Prostate gland (tissue), 2 donors: ENCODE results near the gene KLK8. TPM values are rescaled to one million over a fixed set of nuclear protein-coding genes. Genes with fewer than 3 reads are reported as not detected.

Experiments used
- DNase-seq: peaks from one replicate; pipeline ENCODE4 v3.0.0-alpha.2; 2019; ENCODE audit warnings: low spot score
- H3K27ac ChIP-seq, 2 donors: fragments of 200-600 bp; sonication (generic); 2 replicates each; pipeline ENCODE4 v1.5.1; 2017 to 2019
- H3K27me3 ChIP-seq: fragments of 200-600 bp; sonication (generic); replicated peaks from 2 replicates; pipeline ENCODE4 v1.5.1; 2019; ENCODE audit not compliant: insufficient read depth
- H3K36me3 ChIP-seq, 2 donors: fragments of 200-600 bp; sonication (generic); 1 replicate in 1 of 2; 2 replicates in 1 of 2; pipeline versions ENCODE4 v1.5.1 to v1.8.1; 2017 to 2019
- H3K4me1 ChIP-seq: fragments of 200-600 bp; sonication (generic); replicated peaks from 2 replicates; pipeline ENCODE4 v1.5.1; 2019
- H3K4me3 ChIP-seq, 2 donors: fragments of 200-600 bp; sonication (generic); 2 replicates each; pipeline ENCODE4 v1.5.1; 2017 to 2019
- H3K9me3 ChIP-seq: fragments of 200-600 bp; sonication (generic); 2 replicates; pipeline ENCODE4 v1.5.1; 2017
- POLR2A ChIP-seq: fragments of 450-650 bp; IDR thresholded peaks from one replicate; pipeline ENCODE4 v1.6.1; 2016; ENCODE audit warnings: antibody characterized with exemption, mild to moderate bottlenecking
- POLR2AphosphoS5 ChIP-seq: sonication (generic); formaldehyde crosslinking; IDR thresholded peaks from one replicate; pipeline ENCODE4 v1.6.1; 2017; ENCODE audit warnings: antibody characterized with exemption
- WGBS: methylation state at CpG from one replicate; pipeline ENCODE4 v1.1.5; 2018; 5-methylcytosine and 5-hydroxymethylcytosine counted together
- intact Hi-C: fragments of 100-400 bp; cut with DNase I; formaldehyde crosslinking; loops from one replicate; pipeline ENCODE4 v1.14.2; 2022
- total RNA-seq, 2 donors: library from RNA; depleted of rRNA; stranded (reverse); fragments of >200 nt; gene quantifications; one replicate each; pipeline ENCODE4 v1.1.0, GENCODE V29; 2016
- TF ChIP-seq, protein P1 (sequence below), 4 experiments: fragments of 200-600 bp in 2 of 4; fragments of 450-650 bp in 2 of 4; sonication (generic) in 2 of 4; IDR thresholded peaks; 1 replicate in 3 of 4; 2 replicates in 1 of 4; pipeline ENCODE4 v1.5.1; 2016 to 2019; ENCODE audit warnings: antibody characterized with exemption in 4 of 4, mild to moderate bottlenecking in 2 of 4, moderate library complexity in 2 of 4

Gene KLK8
- total RNA-seq, 2 donors from 2014 or later: not detected

DNA sequence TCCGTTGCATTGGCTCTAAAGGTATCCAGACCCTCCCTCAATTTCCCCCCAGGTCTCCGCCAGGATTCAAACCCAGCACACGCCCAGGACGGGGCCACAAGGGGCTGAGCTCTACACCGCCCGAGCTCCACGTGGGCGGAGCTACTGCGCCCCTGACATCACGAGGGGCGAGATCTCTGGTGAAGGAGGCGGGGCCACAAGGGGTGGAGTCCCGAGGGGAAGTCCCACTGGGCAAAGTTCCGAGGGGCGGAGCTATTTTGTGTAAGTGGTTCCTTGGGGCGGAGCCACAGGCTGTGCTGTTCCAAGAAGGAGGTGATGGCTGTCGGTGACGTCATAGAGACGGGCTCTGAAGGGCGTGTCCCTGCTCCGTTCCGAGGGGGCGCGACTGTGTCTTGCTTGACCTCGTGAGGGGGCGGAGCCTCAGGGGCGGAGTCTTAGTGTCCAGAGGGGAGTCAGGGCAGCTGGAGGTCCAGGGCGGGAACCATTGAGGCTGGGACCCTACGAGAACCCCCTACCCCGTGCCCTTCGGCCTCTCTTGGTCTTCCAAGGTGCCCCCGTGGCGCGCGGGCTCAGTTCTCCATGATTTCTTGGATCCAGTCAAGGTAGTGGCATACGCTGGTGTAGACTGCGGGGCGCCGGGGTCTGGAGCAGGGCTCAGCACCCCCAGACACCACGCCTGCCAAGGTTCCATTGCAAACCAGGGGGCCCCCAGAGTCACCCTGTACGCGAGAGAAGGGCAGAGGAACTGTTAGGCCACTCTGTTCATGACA, 1.3 kb upstream of the KLK8 start:
- Histone ChIP-seq H3K36me3 (no peaks in the 10 kb centered on the region), H3K27ac (no peak overlapping the region), H3K4me3 (no peak overlapping the region), H3K4me1 (no peaks in the 10 kb centered on the region), H3K27me3 (peaks cover 18% of the 10 kb centered on the region), H3K9me3 (no peaks in the 10 kb centered on the region)
- WGBS: 67% methylated on average over 42 of the region's 42 CpGs
- TF ChIP-seq POLR2AphosphoS5: no peak
- TF ChIP-seq, protein P1, sequence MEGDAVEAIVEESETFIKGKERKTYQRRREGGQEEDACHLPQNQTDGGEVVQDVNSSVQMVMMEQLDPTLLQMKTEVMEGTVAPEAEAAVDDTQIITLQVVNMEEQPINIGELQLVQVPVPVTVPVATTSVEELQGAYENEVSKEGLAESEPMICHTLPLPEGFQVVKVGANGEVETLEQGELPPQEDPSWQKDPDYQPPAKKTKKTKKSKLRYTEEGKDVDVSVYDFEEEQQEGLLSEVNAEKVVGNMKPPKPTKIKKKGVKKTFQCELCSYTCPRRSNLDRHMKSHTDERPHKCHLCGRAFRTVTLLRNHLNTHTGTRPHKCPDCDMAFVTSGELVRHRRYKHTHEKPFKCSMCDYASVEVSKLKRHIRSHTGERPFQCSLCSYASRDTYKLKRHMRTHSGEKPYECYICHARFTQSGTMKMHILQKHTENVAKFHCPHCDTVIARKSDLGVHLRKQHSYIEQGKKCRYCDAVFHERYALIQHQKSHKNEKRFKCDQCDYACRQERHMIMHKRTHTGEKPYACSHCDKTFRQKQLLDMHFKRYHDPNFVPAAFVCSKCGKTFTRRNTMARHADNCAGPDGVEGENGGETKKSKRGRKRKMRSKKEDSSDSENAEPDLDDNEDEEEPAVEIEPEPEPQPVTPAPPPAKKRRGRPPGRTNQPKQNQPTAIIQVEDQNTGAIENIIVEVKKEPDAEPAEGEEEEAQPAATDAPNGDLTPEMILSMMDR (IDR thresholded peaks at IDR 0.05): no peak
- TF ChIP-seq POLR2A: no peak
- DNase-seq: no peak
- intact Hi-C loops: no loop called here

- no peaks in the 10 kb centered on the region for H3K4me1 ChIP-seq
- DNase-seq: no peak
- H3K27ac ChIP-seq: no peak overlapping the region
- WGBS: 31% methylated on average over 12 of the region's 12 CpGs
- TF ChIP-seq POLR2AphosphoS5: no peak
- TF ChIP-seq, protein P1 (IDR thresholded peaks at IDR 0.05): no peak
- TF ChIP-seq POLR2A: no peak
- peaks cover 18% of the 10 kb centered on the region for H3K27me3 ChIP-seq
- H3K4me3 ChIP-seq: no peak overlapping the region
- no peaks in the 10 kb centered on the region for H3K9me3 ChIP-seq
- no peaks in the 10 kb centered on the region for H3K36me3 ChIP-seq
- intact Hi-C loops: no loop called here
Observed at GRCh38 chr19:51002089-51002532, 707 bp upstream of the KLK8 start.

- Histone ChIP-seq H3K27me3 (peaks cover 13% of the 10 kb centered on the region), H3K4me1 (no peaks in the 10 kb centered on the region), H3K36me3 (no peaks in the 10 kb centered on the region), H3K27ac (no peak overlapping the region), H3K4me3 (no peak overlapping the region), H3K9me3 (no peaks in the 10 kb centered on the region)
- intact Hi-C loops: no loop called here
- no peak for TF ChIP-seq POLR2AphosphoS5
- no peak for TF ChIP-seq POLR2A
- TF ChIP-seq, protein P1 (IDR thresholded peaks at IDR 0.05): no peak
- 23% methylated on average over 16 of the region's 16 CpGs for WGBS
- DNase-seq: no peak
Observed at GRCh38 chr19:51000981-51001380, 423 bp downstream of the KLK8 start.

- Histone ChIP-seq H3K9me3 (no peaks in the 10 kb centered on the region), H3K27me3 (peaks cover 13% of the 10 kb centered on the region), H3K4me3 (no peak overlapping the region), H3K36me3 (no peaks in the 10 kb centered on the region), H3K4me1 (no peaks in the 10 kb centered on the region), H3K27ac (no peak overlapping the region)
- no peak for DNase-seq
- intact Hi-C loops: no loop called here
- TF ChIP-seq POLR2A (no peak), POLR2AphosphoS5 (no peak)
- TF ChIP-seq, protein P1 (IDR thresholded peaks at IDR 0.05): no peak
- WGBS: 91% methylated on average over 10 of the region's 10 CpGs
Observed at GRCh38 chr19:51000426-51000825, 978 bp downstream of the KLK8 start.

GRCh38 chr19:50998686-50999085, 2.7 kb downstream of the KLK8 start:
- Histone ChIP-seq H3K4me3 (no peak overlapping the region), H3K9me3 (no peaks in the 10 kb centered on the region), H3K27me3 (peaks cover 13% of the 10 kb centered on the region), H3K4me1 (no peaks in the 10 kb centered on the region), H3K36me3 (no peaks in the 10 kb centered on the region), H3K27ac (no peak overlapping the region)
- intact Hi-C loops: no loop called here
- no peak for DNase-seq
- TF ChIP-seq POLR2AphosphoS5 (no peak), POLR2A (no peak)
- TF ChIP-seq, protein P1 (IDR thresholded peaks at IDR 0.05): no peak
- WGBS: 61% methylated on average over 4 of the region's 4 CpGs
